Activated CD8-positive, alpha-beta T cell treated with anti-CD3 and anti-CD28 coated beads for 36 hours (primary cell): Measurements from ENCODE around the gene NUSAP1. TPM values are rescaled to one million over a fixed set of nuclear protein-coding genes. Genes with fewer than 3 reads are reported as not detected.

Experiments
- ATAC-seq: fragments of 200-7000 bp; cut with Tn5 transposase; one replicate; pipeline ENCODE4 v1.10.0; 2021; ENCODE audit warnings: mild to moderate bottlenecking, moderate library complexity
- CTCF ChIA-PET: fragments of 350-600 bp; sonication (Branson Sonifier 250); formaldehyde crosslinking; loops from one replicate; lab custom pipeline; 2021; ENCODE audit warnings: antibody characterized with exemption; lab: Charles Lee
- POLR2A ChIA-PET: fragments of 350-600 bp; sonication (Branson Sonifier 250); formaldehyde crosslinking; loops from one replicate; lab custom pipeline; 2021; ENCODE audit warnings: antibody characterized with exemption; lab: Charles Lee
- DNase-seq: peaks from one replicate; pipeline ENCODE4 v3.0.0-alpha.2; 2020
- H3K27ac Mint-ChIP-seq: one replicate; pipeline ENCODE4 v1.8.0; 2021; ENCODE audit warnings: mild to moderate bottlenecking, mixed read lengths
- H3K27me3 Mint-ChIP-seq: one replicate; pipeline ENCODE4 v1.8.0; 2021; ENCODE audit warnings: mixed read lengths
- H3K36me3 Mint-ChIP-seq: one replicate; pipeline ENCODE4 v1.8.0; 2021; ENCODE audit warnings: low read depth, mixed read lengths
- H3K4me1 Mint-ChIP-seq: one replicate; pipeline ENCODE4 v1.8.0; 2021; ENCODE audit warnings: low read depth, mixed read lengths
- H3K4me3 Mint-ChIP-seq: one replicate; pipeline ENCODE4 v1.8.0; 2021; ENCODE audit warnings: mild to moderate bottlenecking, moderate library complexity, mixed read lengths
- H3K9me3 Mint-ChIP-seq: one replicate; pipeline ENCODE4 v1.8.0; 2021; ENCODE audit warnings: mixed read lengths
- CTCF ChIP-seq: fragments of 200-600 bp; IDR thresholded peaks from one replicate; pipeline ENCODE4 v1.8.0; 2022; ENCODE audit warnings: antibody characterized with exemption, mild to moderate bottlenecking
- intact Hi-C: fragments of 100-400 bp; cut with micrococcal nuclease; formaldehyde crosslinking; loops from one replicate; pipeline ENCODE4 v1.10.0; 2022
- total RNA-seq, 2 experiments: library from RNA; stranded (reverse); gene quantifications; one replicate each; pipeline ENCODE4 v1.2.3, GENCODE V29; 2021

NUSAP1 gene
- total RNA-seq, 2 experiments from 2014 or later: 163 to 170 TPM

DNA sequence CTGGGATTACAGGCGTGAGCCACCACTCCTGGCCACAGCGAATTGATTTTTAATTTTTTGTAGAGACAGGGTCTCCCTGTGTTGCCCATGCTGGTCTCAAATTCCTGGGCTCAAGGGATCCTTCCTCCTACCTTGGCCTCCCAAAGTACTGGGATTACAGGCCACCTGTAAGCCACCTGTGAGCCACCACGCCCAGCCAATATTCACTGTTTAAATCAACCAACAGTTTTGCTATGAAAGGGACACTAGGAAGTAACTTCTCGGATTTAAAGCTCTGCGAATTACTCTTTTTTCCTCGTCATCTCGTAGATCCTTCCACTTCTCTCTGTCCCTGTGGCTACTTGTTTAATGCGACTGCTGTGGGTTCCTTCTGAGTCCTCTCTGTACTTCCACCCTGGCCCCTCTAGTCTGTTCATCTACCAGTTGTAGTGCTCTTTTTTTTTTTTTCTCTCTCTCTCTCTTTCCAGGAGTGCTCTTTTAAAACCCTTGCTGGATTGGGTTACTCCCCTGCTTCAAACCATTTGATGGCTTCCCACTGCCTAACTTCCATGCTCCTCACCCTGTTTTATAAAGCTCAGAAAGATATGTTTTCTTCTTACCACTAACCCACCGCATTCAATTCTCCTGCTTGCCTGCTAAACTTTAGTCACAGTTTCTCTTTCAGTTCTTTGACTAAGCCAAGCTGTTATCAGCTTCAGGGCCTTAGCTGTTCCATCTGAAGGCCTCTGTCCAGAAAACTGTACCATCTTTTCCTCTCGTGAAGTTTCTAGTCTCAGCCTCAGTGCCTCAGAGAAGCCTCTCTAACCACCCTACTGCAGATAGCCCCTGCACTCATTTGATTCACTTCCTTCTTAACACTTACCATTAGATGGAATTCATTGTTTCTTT lies 96.6 kb downstream of the NUSAP1 start:
- DNase-seq: peak; percentile 20
- intact Hi-C loops: no loop called here
- CTCF ChIA-PET: interaction anchor here (1.4 kb wide), 1 partner anchor 35 kb away, joined by 3 read pairs; no protein-coding TSS in a partner anchor

More for the DNA sequence above, 96.6 kb downstream of the NUSAP1 start:
- ATAC-seq: peak; percentile 86
- Mint-ChIP-seq H3K4me1 (peaks cover 23% of the 10 kb centered on the region), H3K27ac (peak overlapping the region; percentile 79), H3K27me3 (no peaks in the 10 kb centered on the region), H3K4me3 (peak overlapping the region; percentile 4), H3K36me3 (peaks cover 3% of the 10 kb centered on the region), H3K9me3 (no peaks in the 10 kb centered on the region)
- POLR2A ChIA-PET: interaction anchor here (0.6 to 1.1 kb wide), 3 partner anchors 13 to 51 kb away, joined by 3 to 4 read pairs (median 3); partner anchors contain the start of gene RTF1
- no peak for TF ChIP-seq CTCF

Other genes with a start within 250 kb of the NUSAP1 start
- 10 to 100 TPM; 19.1 to 20.2 TPM for gene INO80, start 216.6 kb upstream of the NUSAP1 start, total RNA-seq
- not detected for gene EXD1, start 102.1 kb upstream of the NUSAP1 start, total RNA-seq
- gene CHP1, start 101.6 kb upstream of the NUSAP1 start, total RNA-seq: 10 to 100 TPM; 31.6 to 34.7 TPM
- 10 to 100 TPM; 13.5 to 13.6 TPM for gene OIP5, start 290 bp upstream of the NUSAP1 start, total RNA-seq
- 10 to 100 TPM; 17.7 to 19.2 TPM for gene NDUFAF1, start 69.6 kb downstream of the NUSAP1 start, total RNA-seq
- 10 to 100 TPM; 26.8 to 30.0 TPM for gene RTF1, start 84.2 kb downstream of the NUSAP1 start, total RNA-seq
- 1 to 10 TPM; 4.7 to 6.1 TPM for gene ITPKA, start 161.0 kb downstream of the NUSAP1 start, total RNA-seq
- gene LTK, start 180.9 kb downstream of the NUSAP1 start, total RNA-seq: under 1 TPM; 0.81 to 0.83 TPM
- gene RPAP1, start 211.4 kb downstream of the NUSAP1 start, total RNA-seq: 10 to 100 TPM; 54.7 to 54.8 TPM
- 1 to 10 TPM in 1 of 2 experiments, under 1 TPM in 1; 0.67 to 1.3 TPM for gene TYRO3, start 226.3 kb downstream of the NUSAP1 start, total RNA-seq